COLO829 (cell line): ENCODE results near the gene TMEM127.
A peak's percentile ranks its signal among the peaks of the same experiment; 100 is the strongest.
"Not testable (repeated sequence)": the region's sequence is repeated elsewhere in the genome, so short reads cannot be mapped to it uniquely, and the experiment has no call there.

Experiments
- DNase-seq: peaks from one replicate; pipeline ENCODE4 v3.0.0; 2012; ENCODE audit warnings: low spot score

TMEM127 gene

GRCh38 chr2:96264086-96264485 is 1.7 kb downstream of the TMEM127 start:
- no peak for DNase-seq

DNA sequence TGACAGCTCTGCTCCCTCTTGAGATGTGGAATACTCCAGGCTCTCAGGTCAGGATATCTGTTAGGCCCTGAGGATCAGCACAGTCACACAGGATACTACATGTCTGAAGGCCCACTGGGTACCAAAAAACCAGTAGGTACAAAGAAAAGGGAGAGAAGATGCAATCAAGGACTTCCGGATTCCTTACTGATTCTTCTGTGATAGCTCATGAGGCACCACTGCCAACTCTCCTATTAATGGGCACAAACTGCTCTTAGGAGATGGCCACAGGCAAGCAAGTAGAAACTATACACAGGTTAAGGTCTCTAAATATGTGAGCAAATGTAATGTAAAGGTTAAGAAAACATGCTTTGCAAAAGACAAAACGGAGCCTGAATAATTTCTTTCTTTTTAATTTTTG is 3.5 kb downstream of the TMEM127 start:
- no peak for DNase-seq

GRCh38 chr2:96261328-96262003 is 4.3 kb downstream of the TMEM127 start:
- no peak for DNase-seq

- DNase-seq, result peak; percentile 93
Measured at GRCh38 chr2:96260387-96261260, 5.2 kb downstream of the TMEM127 start.

DNA sequence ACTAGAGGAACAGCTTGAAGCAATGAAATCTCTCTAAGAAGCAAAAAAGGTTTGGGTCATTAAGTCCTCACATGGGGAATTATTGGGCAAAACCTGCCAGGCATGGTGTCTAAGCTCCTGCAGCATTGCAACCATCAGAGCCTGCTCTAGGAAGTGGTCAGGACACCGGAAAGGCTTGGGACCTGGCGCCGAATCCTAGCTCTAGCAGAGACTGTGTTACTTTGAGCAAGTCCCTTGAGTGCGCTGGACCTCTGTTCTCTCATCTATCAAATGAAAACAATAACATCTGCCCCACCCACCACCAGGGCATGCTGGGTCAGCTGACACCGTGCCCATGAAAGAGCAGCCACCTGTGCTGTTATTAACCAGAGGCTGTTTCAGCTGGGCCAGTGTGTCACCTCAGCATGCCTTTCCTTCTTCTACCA is 6.3 kb downstream of the TMEM127 start:
- no peak for DNase-seq

- no peak for DNase-seq
Measured at GRCh38 chr2:96258166-96259022, 7.4 kb downstream of the TMEM127 start.

DNA sequence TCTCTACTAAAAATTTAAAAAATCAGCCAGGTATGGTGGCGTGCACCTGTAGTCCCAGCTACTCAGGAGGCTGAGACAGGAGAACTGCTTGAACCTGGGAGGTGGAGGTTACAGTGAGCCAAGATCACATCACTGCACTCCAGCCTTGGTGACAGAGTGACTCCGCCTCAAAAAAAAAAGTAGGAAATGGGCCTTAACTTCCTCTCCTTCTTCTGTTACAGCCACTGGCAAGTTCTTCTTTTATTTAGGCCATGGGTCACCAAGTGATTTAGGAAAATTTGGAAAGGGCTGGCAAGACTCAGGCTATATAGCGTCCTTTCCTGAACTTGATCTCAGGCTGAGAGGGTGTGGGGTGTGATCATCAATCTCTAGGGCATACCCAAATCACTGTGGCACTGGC is 8.1 kb downstream of the TMEM127 start:
- DNase-seq, result not testable (repeated sequence)

DNA sequence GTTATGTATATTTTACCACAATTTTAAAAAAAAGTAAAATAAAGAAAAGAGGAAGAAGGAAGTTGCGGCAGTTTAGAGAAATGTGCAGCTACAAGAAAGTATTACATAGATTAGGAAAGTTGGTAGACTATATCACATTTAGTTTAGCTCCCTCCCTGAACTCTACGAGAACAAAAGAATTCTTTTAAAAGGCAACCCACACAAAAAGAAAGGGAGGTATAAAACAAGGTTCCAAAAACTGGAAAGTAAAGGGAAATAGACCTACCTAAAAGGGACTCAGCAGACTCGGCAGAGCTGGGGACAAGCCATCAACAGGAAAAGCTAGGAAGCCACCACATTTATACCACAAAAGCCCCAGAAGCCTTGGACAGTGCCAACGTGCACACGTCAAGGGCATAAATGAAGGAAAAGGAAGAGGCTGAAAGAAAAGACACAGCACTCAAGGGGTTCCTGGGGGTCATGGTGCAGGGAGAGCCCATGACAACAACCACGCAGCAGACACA is 9.1 kb downstream of the TMEM127 start:
- no peak for DNase-seq

DNA sequence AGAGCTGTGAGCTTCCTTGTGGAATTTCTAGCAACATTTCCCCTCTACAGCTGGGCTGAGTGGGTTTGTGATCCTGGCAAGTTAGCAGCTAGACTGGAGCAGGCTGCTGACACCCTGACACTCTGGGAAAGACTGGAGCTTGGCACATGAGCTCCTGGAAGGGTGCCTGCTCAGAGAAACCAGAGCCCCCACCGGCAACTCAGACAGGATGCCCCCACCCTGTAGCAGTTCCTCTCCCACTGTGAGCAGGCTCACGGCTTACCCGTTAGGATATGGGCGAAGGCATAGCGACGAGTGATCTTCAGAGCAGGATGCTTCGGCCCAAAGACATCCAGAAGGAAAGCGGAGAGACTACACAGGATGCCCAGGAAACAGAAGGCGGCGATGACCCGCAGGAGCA is 11.2 kb downstream of the TMEM127 start:
- DNase-seq, result no peak

DNA sequence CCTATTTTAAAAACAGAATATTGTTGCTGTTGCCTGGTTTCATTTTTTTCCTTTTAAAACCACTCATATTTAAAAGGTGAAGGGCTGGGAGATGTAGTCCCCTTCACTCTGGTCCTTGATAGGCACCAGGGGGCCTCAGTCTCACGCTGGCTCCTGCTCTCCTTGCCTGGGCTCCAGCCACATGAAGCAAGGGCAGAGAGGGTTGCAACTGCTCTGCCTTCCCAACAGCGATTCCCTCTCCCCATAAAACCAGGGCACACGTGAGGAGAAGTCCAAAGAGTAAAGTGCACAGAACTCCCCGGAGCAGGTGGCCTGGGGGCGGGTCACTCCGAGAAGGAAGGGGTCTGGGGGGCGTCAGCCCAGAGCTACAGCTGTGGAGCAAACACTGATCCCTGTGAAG is 12.8 kb downstream of the TMEM127 start:
- no peak for DNase-seq

- no peak for DNase-seq
Measured at GRCh38 chr2:96252526-96252925, 13.3 kb downstream of the TMEM127 start.

DNA sequence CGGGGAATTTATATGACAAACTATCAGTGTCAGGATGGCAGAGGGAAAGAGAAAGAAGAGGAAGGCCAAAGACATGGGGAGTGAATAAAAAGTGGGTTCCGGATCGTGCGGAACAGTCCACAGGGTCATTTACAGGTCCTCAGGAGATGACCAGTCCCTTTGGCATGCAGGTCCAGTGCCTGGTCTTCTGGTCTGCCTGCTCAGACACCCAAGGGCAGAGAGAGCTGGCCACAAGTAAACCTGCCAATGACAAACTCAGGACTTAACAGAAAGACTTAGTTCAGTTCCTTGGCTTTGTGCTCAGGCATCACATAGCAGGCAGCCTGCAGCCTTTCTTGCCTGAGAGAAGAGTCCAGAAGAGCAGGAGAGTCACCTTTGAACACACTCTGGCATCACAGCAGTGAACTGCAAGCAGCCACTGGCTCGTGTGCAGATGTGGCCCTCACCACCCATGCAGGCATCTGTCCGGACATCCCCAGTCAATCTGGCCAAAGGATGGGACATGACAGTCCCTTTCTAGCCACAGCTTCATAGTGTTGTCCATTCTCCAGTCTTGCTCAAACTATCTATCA is 14.0 kb downstream of the TMEM127 start:
- DNase-seq, result peak; percentile 87

- no peak for DNase-seq
Measured at GRCh38 chr2:96250188-96250587, 15.6 kb downstream of the TMEM127 start.

- DNase-seq, result no peak
Measured at GRCh38 chr2:96249654-96250053, 16.1 kb downstream of the TMEM127 start.

- DNase-seq, result no peak
Measured at GRCh38 chr2:96248624-96249023, 17.2 kb downstream of the TMEM127 start.

DNA sequence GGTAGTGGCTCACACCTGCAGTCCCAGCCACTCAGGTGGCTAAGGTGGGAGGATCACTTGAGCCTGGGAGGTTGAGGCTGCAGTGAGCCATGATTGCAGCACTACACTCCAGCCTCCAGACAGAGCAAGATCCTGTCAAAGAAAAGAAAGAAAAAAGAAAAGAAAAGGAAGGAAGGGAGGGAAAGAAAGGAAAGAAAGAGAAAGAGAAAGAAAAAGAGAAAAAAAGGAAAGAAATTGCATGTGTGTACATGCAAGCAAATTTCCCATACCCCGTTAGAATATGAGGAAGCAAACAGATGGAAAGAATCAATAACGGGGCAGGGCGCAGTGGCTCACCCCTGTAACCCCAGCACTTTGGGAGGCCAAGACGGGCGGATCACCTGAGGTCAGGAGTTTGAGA is 17.9 kb downstream of the TMEM127 start:
- DNase-seq, result no peak

- DNase-seq, result no peak
Measured at GRCh38 chr2:96247009-96247408, 18.8 kb downstream of the TMEM127 start.

GRCh38 chr2:96245609-96246390 is 20.0 kb downstream of the TMEM127 start:
- no peak for DNase-seq

GRCh38 chr2:96243843-96244242 is 22.0 kb downstream of the TMEM127 start:
- no peak for DNase-seq

DNA sequence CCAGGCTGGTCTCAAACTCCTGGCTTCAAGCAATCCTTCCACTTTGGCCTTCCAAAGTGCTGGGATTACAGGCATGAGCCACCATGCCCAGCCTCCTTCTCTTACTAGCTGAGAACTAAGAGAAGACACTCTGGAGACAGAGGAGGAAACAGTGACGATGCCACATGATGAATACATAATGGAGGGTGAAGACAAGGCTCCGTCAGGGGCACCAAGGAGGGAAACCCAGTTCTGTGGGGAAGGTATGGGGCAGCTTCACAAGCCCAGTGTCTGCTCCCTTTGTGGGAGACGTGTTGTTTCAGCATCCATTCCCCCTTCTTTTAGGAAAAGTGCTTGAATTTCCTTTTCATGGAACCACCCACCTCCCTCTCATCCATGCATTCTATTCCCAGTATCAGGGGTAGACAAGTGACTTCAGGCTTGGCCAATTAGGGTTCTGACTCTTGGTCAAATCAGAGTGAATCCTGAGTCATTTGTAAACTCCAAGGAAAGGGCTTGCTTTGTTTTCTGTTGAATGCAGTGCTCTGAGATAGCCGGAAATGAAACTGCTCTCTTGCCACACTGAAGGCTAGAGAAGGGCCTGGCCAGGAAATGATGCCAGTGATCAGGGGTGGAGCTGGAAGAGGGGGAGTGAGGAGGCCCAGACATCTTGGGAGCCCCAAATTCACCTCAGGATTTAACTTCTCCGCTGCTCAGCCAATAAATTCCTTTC is 23.7 kb downstream of the TMEM127 start:
- DNase-seq, result peak; percentile 92
